ENCODE results near the gene TPTE. TPM values are rescaled to one million over a fixed set of nuclear protein-coding genes. Genes with fewer than 3 reads are reported as not detected.
"Not testable (repeated sequence)": the region's sequence is repeated elsewhere in the genome, so short reads cannot be mapped to it uniquely, and the experiment has no call there.

Gene TPTE
- total and polyA plus RNA-seq, 9 donors = 0.16 TPM; not detected in 8

DNA sequence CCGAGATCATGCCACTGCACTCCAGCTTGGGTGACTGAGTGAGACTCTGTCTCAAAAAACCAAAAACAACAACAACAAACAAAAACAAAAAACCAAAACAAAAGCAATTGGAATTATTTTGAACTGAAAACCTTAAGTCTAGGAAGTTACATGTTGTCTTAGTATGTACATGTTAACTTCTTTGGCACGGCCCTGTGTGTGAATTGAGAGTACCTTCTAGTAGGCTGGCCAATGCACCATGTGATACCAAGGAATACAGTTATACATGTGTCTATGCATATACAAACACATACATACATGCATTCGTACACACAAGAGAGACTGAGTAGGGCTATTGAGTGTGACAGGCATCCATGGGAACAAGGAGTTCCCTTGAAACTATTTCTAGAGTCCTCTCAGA is 18.6 kb downstream of the TPTE start:
- WGBS, 3 donors = 52 to 62% (median 59%) methylated on average over 3 of the region's 3 CpGs
- Histone ChIP-seq H3K27me3 (no peaks in the 10 kb centered on the region), H3K36me3 (no peaks in the 10 kb centered on the region), H3K4me3 (no peak overlapping the region), H3K4me1 (ENCODE audit: insufficient read depth) (no peaks in the 10 kb centered on the region), H3K27ac (no peak overlapping the region), H3K9me3 (no peaks in the 10 kb centered on the region)
- intact Hi-C loops (cut with DNase I) = no loop called here
- TF ChIP-seq POLR2A (IDR thresholded peaks at IDR 0.05) (no peak), EP300 (IDR thresholded peaks at IDR 0.05) (no peak)
- TF ChIP-seq, protein P1, sequence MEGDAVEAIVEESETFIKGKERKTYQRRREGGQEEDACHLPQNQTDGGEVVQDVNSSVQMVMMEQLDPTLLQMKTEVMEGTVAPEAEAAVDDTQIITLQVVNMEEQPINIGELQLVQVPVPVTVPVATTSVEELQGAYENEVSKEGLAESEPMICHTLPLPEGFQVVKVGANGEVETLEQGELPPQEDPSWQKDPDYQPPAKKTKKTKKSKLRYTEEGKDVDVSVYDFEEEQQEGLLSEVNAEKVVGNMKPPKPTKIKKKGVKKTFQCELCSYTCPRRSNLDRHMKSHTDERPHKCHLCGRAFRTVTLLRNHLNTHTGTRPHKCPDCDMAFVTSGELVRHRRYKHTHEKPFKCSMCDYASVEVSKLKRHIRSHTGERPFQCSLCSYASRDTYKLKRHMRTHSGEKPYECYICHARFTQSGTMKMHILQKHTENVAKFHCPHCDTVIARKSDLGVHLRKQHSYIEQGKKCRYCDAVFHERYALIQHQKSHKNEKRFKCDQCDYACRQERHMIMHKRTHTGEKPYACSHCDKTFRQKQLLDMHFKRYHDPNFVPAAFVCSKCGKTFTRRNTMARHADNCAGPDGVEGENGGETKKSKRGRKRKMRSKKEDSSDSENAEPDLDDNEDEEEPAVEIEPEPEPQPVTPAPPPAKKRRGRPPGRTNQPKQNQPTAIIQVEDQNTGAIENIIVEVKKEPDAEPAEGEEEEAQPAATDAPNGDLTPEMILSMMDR (IDR thresholded peaks at IDR 0.05) = no peak
- no peak for DNase-seq

DNA sequence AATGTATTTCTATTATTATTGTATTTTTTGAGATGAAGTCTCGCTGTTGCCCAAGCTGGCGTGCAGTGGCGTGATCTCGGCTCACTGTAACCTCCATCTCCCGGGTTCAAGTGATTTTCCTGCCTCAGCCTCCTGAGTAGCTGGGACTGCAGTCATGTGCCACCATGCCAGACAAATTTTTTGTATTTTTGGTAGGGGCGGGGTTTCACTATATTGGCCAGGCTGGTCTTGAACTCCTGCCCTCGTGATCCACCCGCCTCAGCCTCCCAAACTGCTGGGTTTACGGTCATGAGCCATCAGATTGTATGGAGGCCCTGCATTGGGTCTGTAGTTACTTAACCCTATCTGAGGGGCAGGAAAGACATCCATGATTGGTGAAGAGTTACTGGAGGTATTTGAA is 23.0 kb downstream of the TPTE start:
- H3K36me3 ChIP-seq; H3K4me3 ChIP-seq; H3K27ac ChIP-seq; intact Hi-C loops (cut with DNase I); H3K4me1 ChIP-seq (ENCODE audit: insufficient read depth); DNase-seq; H3K9me3 ChIP-seq; H3K27me3 ChIP-seq: not testable (repeated sequence)
- 74 to 78% (median 77%) methylated on average over 9 of the region's 9 CpGs for WGBS, 3 donors

DNA sequence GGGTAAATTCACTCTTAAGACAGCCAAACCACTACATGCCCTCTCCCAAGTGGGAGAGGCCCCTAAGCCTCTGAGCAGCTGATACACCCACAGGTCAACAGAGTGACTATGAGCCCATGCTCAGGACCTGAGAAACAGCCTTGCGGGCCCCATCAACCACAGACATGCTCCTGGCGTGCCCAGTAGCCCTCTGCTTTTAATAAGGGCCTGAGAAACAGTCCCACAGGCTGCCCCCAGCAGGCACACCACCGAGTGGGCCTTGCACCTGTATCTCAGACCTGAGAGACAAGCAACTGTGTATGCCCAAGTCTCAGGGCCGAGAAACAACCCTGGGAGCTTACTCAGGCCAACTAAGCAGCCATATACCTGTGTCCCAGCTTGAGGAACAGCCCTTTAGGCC is 26.5 kb downstream of the TPTE start:
- 25 to 37% (median 33%) methylated on average over 4 of the region's 4 CpGs for WGBS, 3 donors
- H3K27ac ChIP-seq; intact Hi-C loops (cut with DNase I); H3K9me3 ChIP-seq; DNase-seq; H3K4me1 ChIP-seq (ENCODE audit: insufficient read depth); H3K4me3 ChIP-seq; H3K27me3 ChIP-seq; H3K36me3 ChIP-seq: not testable (repeated sequence)

DNA sequence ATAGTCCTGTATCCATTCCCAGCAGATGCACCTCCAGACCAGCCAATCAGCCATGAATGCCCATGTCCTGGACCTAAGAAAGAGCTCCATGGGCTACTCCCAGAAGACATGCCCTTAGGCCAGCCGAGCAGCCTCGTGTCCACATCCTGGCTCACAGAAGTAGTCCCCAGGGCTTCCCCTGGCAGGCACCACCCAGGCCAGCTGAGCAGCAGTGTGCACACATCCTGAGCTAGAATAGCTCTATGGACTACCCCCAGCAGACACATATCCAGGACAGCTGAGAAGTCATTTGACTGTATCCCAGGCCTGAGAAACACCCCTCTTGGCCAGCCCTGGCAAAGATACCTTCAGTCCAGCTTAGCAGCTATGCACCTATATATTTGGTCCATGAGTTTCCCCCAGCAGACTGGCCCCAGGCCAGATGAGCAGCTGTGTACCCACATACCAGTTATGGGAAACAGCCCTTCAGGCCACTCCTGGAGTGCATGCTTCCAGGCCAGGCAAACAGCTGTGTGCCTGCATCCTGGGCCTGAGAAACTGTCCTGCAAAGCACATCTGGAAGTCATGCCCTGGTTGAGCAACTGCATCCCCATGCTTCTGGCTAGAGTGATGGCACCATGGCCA is 27.1 kb downstream of the TPTE start:
- H3K9me3 ChIP-seq; intact Hi-C loops (cut with DNase I); H3K4me1 ChIP-seq (ENCODE audit: insufficient read depth); H3K36me3 ChIP-seq; H3K4me3 ChIP-seq; H3K27ac ChIP-seq; H3K27me3 ChIP-seq; DNase-seq: not testable (repeated sequence)
- whole genome bisulfite sequencing, 3 donors = 64 to 85% (median 73%) methylated on average over 2 of the region's 2 CpGs

DNA sequence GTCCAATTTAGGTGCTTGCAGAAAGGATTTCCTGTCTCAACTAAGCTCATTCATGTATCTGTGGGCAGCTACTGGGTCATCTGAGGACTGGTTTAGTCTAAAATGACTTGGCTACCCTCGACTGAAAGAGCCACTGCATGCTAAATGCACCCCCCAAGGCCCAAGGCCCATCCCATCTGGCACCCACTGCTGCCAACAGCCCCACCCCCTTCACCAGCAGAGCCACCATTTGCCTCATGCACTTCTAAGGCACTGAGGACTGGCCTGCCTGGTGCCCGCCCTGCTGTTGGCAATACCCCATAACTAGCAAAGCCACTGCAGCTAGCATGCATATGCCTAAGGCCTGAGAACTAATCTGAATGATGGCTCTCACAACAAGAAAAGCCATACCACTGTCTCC is 49.4 kb downstream of the TPTE start:
- H3K27ac ChIP-seq; DNase-seq; H3K4me3 ChIP-seq; H3K4me1 ChIP-seq (ENCODE audit: insufficient read depth); H3K36me3 ChIP-seq; H3K9me3 ChIP-seq; intact Hi-C loops (cut with DNase I); H3K27me3 ChIP-seq: not testable (repeated sequence)
- WGBS, 3 donors = 33 to 57% (median 39%) methylated on average over 2 of the region's 2 CpGs

DNA sequence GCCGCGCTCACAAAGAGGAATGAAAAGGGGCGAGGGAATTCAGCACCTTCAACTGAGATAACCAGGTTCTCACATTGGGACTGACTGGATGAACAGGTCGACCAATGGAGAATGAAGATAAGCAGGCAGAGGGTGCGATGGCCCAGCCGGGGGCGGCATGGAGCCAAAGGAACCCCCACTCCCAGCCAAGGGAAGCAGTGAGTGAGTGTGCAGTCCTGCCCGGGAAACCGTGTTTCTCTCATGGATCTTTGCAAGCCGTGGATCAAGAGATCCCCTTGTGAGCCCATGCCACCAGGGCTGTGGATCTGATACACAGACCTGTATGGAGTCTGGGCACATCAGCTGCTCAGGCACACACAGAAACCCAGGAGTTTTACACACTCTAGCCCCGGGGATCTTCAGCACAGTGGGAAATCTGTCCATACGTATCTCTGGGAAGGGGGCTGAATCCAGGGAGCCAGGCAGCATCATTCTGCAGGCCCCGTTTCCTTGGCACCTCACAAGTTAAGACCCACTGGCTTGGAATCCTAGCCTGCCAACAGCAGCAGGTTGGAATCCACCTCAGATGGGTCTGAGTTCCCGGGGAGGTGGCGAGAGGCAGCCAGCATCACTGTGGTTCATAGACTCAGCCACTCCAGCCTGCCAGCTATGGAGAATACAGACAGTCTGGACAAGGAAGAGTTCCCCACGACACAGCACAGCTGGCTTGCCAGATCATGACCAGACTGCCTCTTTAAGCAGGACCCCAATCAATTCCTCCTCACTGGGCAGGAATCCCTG is 53.3 kb downstream of the TPTE start:
- intact Hi-C loops (cut with DNase I); H3K4me1 ChIP-seq (ENCODE audit: insufficient read depth); H3K27ac ChIP-seq; H3K36me3 ChIP-seq; H3K9me3 ChIP-seq; H3K4me3 ChIP-seq; DNase-seq; H3K27me3 ChIP-seq: not testable (repeated sequence)
- WGBS, 3 donors = 66 to 71% (median 69%) methylated on average over 16 of the region's 16 CpGs

DNA sequence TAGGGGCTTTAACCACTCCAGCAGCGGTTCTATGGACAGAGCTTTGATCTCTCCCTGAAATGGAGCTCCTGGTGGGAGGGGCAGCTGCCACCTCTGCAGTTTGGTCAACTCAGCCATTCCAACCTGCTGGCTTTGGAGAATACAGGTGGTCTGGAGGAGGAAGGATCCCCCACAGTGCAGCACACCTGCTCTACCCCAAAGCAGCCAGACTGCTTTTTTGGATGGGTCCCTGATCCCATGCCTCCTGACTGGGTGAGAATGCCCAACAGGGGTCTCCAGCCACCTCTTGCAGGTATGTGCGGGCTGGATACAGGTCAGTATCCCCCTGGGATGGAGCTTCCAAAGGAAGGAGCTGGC is 53.9 kb downstream of the TPTE start:
- no peak for TF ChIP-seq EP300 (IDR thresholded peaks at IDR 0.05)
- no peak for TF ChIP-seq POLR2A (IDR thresholded peaks at IDR 0.05)
- TF ChIP-seq, protein P1 (IDR thresholded peaks at IDR 0.05) = no peak
- H3K4me1 ChIP-seq (ENCODE audit: insufficient read depth) = no peaks in the 10 kb centered on the region
- DNase-seq = no peak
- H3K27ac ChIP-seq = no peak overlapping the region
- intact Hi-C loops (cut with DNase I) = no loop called here
- H3K4me3 ChIP-seq = no peak overlapping the region
- H3K36me3 ChIP-seq = no peaks in the 10 kb centered on the region
- H3K9me3 ChIP-seq = no peaks in the 10 kb centered on the region
- 56 to 67% (median 63%) methylated on average over 2 of the region's 2 CpGs for WGBS, 3 donors
- no peaks in the 10 kb centered on the region for H3K27me3 ChIP-seq

DNA sequence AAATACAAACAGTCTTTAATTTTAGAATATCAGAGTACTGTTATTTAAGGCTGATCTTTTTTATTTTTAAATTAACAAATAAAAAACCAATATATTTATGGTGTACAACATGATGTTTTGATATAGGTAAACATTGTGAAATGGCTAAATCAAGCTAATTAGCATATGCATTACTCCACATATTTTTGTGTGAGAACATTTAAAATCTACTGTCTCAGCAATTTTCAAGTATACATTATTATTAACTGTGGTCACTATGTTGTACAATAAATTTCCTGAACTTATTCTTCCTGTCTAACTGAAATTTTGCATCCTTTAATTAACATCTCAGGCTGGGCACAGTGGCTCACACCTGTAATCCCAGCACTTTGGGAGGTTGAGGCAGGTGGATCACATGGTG is 57.5 kb downstream of the TPTE start:
- H3K4me1 ChIP-seq (ENCODE audit: insufficient read depth); DNase-seq; H3K27me3 ChIP-seq; H3K9me3 ChIP-seq; intact Hi-C loops (cut with DNase I); H3K27ac ChIP-seq; H3K36me3 ChIP-seq; H3K4me3 ChIP-seq: not testable (repeated sequence)

DNA sequence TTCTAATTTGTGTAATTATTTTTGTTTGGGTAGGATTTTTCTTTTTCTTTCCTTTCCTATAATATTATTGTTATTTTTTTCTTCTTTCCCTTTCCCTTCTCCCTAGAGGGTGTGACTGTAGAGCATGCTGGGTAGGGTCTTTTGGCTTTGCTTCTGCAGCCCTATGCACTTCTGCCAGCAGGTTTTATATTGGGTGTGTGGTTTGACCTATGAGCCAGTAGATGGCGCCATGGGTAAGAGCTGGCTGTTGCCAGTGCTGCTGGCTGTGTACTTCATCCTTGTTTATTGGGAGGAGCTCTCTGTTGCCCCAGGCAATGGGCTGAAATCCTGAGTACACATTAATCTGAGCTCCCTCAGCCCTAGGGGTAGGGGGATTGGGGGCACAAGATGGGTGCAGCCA is 67.7 kb downstream of the TPTE start:
- DNase-seq; H3K27me3 ChIP-seq; H3K4me3 ChIP-seq; H3K27ac ChIP-seq; intact Hi-C loops (cut with DNase I); H3K36me3 ChIP-seq; H3K4me1 ChIP-seq (ENCODE audit: insufficient read depth); H3K9me3 ChIP-seq: not testable (repeated sequence)
- WGBS, 3 donors = 0 to 6% (median 4%) methylated on average over 1 of the region's 1 CpG

DNA sequence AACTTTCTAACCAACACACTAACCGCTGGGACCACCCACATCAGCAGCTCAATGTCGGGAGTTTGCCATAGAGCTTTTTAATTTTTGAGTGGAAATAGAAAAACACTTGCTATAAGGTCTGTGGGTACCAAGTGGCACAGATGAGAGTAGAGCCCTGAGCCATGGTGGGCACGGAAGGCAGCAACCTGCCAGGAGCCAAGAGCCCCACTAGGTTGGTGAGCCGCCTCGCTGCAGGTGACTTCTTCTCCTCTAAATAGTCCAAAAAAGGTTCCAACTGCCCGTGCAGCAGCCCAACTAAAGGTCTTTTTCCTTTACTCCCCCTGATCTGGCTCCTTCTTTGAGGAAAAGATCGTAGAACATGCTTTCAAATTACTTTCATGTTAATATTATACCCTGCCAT is 85.7 kb downstream of the TPTE start:
- H3K36me3 ChIP-seq; intact Hi-C loops (cut with DNase I); H3K4me3 ChIP-seq; H3K4me1 ChIP-seq (ENCODE audit: insufficient read depth); H3K9me3 ChIP-seq; H3K27me3 ChIP-seq; DNase-seq; H3K27ac ChIP-seq: not testable (repeated sequence)
- 61 to 63% (median 62%) methylated on average over 7 of the region's 7 CpGs for WGBS, 3 donors
